GM23248 (cell line): ENCODE data around the gene RALGPS1.

Experiments used
- EZH2 ChIP-seq: fragments of 200-600 bp; sonication (generic); IDR thresholded peaks from 2 replicates; pipeline ENCODE4 v1.6.1; 2018; ENCODE audit warnings: antibody characterized with exemption, mild to moderate bottlenecking; ENCODE audit not compliant: insufficient read depth, poor library complexity, severe bottlenecking
- EZH2phosphoT487 ChIP-seq: fragments of 200-600 bp; sonication (generic); IDR thresholded peaks from 2 replicates; pipeline ENCODE4 v1.6.1; 2018; ENCODE audit warnings: antibody characterized with exemption, moderate library complexity, mild to moderate bottlenecking, low read depth; ENCODE audit not compliant: insufficient read depth

DNA sequence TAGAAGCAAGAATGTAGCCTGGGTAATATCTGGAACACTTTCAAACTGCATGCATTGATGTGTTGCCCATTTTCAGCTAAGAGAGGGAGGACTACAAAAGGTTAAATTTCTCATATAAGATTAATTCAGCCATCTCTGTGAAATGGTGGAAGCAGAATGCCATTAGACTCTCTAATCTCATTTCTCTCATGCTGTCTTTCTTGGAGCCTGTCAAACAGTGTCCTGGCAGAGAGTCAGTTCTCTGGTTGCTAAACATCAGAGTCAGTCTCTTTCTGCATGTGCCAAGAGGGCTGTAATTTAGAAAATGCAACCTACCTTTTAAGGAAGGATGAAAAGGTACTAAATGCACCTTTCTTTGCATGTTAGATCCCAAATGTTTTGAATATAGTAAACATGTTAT lies 349.1 kb downstream of the RALGPS1 start:
- TF ChIP-seq EZH2, result no peak
- TF ChIP-seq EZH2phosphoT487, result no peak
